GM12801 (cell line): ENCODE data around the gene PLXDC2.

Experiments used
- CTCF ChIP-seq: IDR thresholded peaks from one replicate; pipeline ENCODE4 v1.5.1; 2011; ENCODE audit warnings: control low read depth; ENCODE audit not compliant: insufficient read length; ENCODE audit errors: extremely low read depth

The PLXDC2 gene

GRCh38 chr10:19817231-19817933, 1.1 kb downstream of the PLXDC2 start:
- TF ChIP-seq CTCF: no peak

GRCh38 chr10:19818876-19819275, 2.6 kb downstream of the PLXDC2 start:
- TF ChIP-seq CTCF: no peak

GRCh38 chr10:19819419-19820033, 3.3 kb downstream of the PLXDC2 start:
- no peak for TF ChIP-seq CTCF

GRCh38 chr10:19824381-19825342, 8.4 kb downstream of the PLXDC2 start:
- no peak for TF ChIP-seq CTCF

- TF ChIP-seq CTCF: no peak
Measured at GRCh38 chr10:19825700-19826099, 9.5 kb downstream of the PLXDC2 start.

- no peak for TF ChIP-seq CTCF
Measured at GRCh38 chr10:19826712-19827111, 10.5 kb downstream of the PLXDC2 start.
